Stomach (tissue), 4 donors: ENCODE data around the gene STXBP3.

ENCODE experiments used
- CTCF ChIP-seq, 7 experiments: fragments of 450-650 bp in 4 of 7; fragments of 200-600 bp in 3 of 7; sonication (generic) in 3 of 7; IDR thresholded peaks; one replicate each; pipeline ENCODE4 v1.5.1; 2016 to 2019; ENCODE audit warnings: antibody characterized with exemption in 7 of 7, control low read depth in 2 of 7, mild to moderate bottlenecking in 1 of 7
- EP300 ChIP-seq: sonication (generic); formaldehyde crosslinking; IDR thresholded peaks from one replicate; pipeline ENCODE4 v1.6.1; 2017; ENCODE audit warnings: antibody characterized with exemption
- POLR2A ChIP-seq, 4 donors: fragments of 450-650 bp; IDR thresholded peaks; one replicate each; pipeline ENCODE4 v1.6.1; 2016; ENCODE audit warnings: antibody characterized with exemption in 4 of 4, control low read depth in 2 of 4, mild to moderate bottlenecking in 1 of 4, moderate library complexity in 1 of 4

GRCh38 chr1:108817811-108818210 is 71.3 kb downstream of the STXBP3 start:
- no peak for TF ChIP-seq CTCF (IDR thresholded peaks at IDR 0.05)
- TF ChIP-seq POLR2A (IDR thresholded peaks at IDR 0.05), result no peak
- TF ChIP-seq EP300, result no peak
